H9 (cell line): Measurements from ENCODE around the gene KRT77. TPM values are rescaled to one million over a fixed set of nuclear protein-coding genes. Genes with fewer than 3 reads are reported as not detected.

Source experiments
- DNase-seq: peaks from one replicate; pipeline ENCODE4 v3.0.0-alpha.2; 2017
- H2AFZ ChIP-seq: one replicate; pipeline ENCODE4 v1.6.1; 2013; ENCODE audit warnings: mild to moderate bottlenecking, low read length, control low read depth, moderate library complexity
- H2AK5ac ChIP-seq: 2 replicates; pipeline ENCODE4 v1.6.1; 2013; ENCODE audit warnings: low read length, control low read depth, mixed read lengths; ENCODE audit not compliant: insufficient read length
- H2BK120ac ChIP-seq: one replicate; pipeline ENCODE4 v1.6.1; 2013; ENCODE audit warnings: low read depth, mild to moderate bottlenecking, low read length, control low read depth, inconsistent platforms; ENCODE audit not compliant: poor library complexity, severe bottlenecking
- H2BK12ac ChIP-seq: 2 replicates; pipeline ENCODE4 v1.6.1; 2013; ENCODE audit warnings: low read length, control low read depth, mixed read lengths, low read depth; ENCODE audit not compliant: insufficient read length
- H2BK15ac ChIP-seq: 2 replicates; pipeline ENCODE4 v1.6.1; 2013; ENCODE audit warnings: low read depth, low read length, control low read depth
- H2BK20ac ChIP-seq: one replicate; pipeline ENCODE4 v1.6.1; 2013; ENCODE audit warnings: low read depth, mild to moderate bottlenecking, low read length, control low read depth, inconsistent platforms; ENCODE audit not compliant: poor library complexity, severe bottlenecking
- H2BK5ac ChIP-seq: 2 replicates; pipeline ENCODE4 v1.6.1; 2013; ENCODE audit warnings: low read length, control low read depth, mixed read lengths; ENCODE audit not compliant: insufficient read length
- H3K14ac ChIP-seq: 2 replicates; pipeline ENCODE4 v1.6.1; 2013; ENCODE audit warnings: low read length, control low read depth; ENCODE audit not compliant: insufficient read depth
- H3K18ac ChIP-seq: 2 replicates; pipeline ENCODE4 v1.6.1; 2013; ENCODE audit warnings: low read depth, mild to moderate bottlenecking, mixed read lengths, low read length, control low read depth; ENCODE audit not compliant: insufficient read length
- H3K23ac ChIP-seq: 2 replicates; pipeline ENCODE4 v1.6.1; 2013; ENCODE audit warnings: low read length, control low read depth, mixed read lengths, low read depth; ENCODE audit not compliant: insufficient read length
- H3K23me2 ChIP-seq: 2 replicates; pipeline ENCODE4 v1.6.1; 2013; ENCODE audit warnings: low read depth, mild to moderate bottlenecking, mixed read lengths, low read length, control low read depth; ENCODE audit not compliant: insufficient read length, poor library complexity, severe bottlenecking
- H3K27ac ChIP-seq: 2 replicates; pipeline ENCODE4 v1.5.1; 2013; ENCODE audit warnings: low read length, control low read depth, mixed read lengths, low read depth; ENCODE audit not compliant: insufficient read length
- H3K27me3 ChIP-seq: 2 replicates; pipeline ENCODE4 v1.6.1; 2013; ENCODE audit warnings: low read length, control low read depth, inconsistent platforms; ENCODE audit not compliant: insufficient read depth
- H3K4ac ChIP-seq: 2 replicates; pipeline ENCODE4 v1.6.1; 2013; ENCODE audit warnings: low read depth, mild to moderate bottlenecking, control low read depth, inconsistent platforms, low read length, moderate library complexity
- H3K4me1 ChIP-seq: 2 replicates; pipeline ENCODE4 v1.6.1; 2013; ENCODE audit warnings: low read length, control low read depth, inconsistent platforms; ENCODE audit not compliant: insufficient read depth
- H3K4me2 ChIP-seq: 2 replicates; pipeline ENCODE4 v1.6.1; 2013; ENCODE audit warnings: low read length, control low read depth, mixed read lengths; ENCODE audit not compliant: insufficient read length, insufficient read depth
- H3K56ac ChIP-seq: 2 replicates; pipeline ENCODE4 v1.6.1; 2013; ENCODE audit warnings: low read depth, mild to moderate bottlenecking, mixed read lengths, low read length, control low read depth; ENCODE audit not compliant: insufficient read length
- H3K79me1 ChIP-seq: 2 replicates; pipeline ENCODE4 v1.6.1; 2013; ENCODE audit warnings: low read depth, mild to moderate bottlenecking, moderate library complexity, low read length, control low read depth, inconsistent platforms; ENCODE audit not compliant: insufficient read depth, poor library complexity, severe bottlenecking
- H3K79me2 ChIP-seq: 2 replicates; pipeline ENCODE4 v1.6.1; 2013; ENCODE audit warnings: low read length, control low read depth, inconsistent platforms; ENCODE audit not compliant: insufficient read depth
- H3K9ac ChIP-seq: 2 replicates; pipeline ENCODE4 v1.6.1; 2013; ENCODE audit warnings: low read length, control low read depth, mixed read lengths; ENCODE audit not compliant: insufficient read length; ENCODE audit errors: extremely low read depth
- H3K9me3 ChIP-seq: one replicate; pipeline ENCODE4 v1.6.1; 2013; ENCODE audit warnings: low read depth, low read length, inconsistent platforms; ENCODE audit not compliant: control insufficient read depth
- H3T11ph ChIP-seq: one replicate; pipeline ENCODE4 v1.6.1; 2013; ENCODE audit warnings: mild to moderate bottlenecking, low read length, control low read depth, inconsistent platforms
- H4K20me1 ChIP-seq: one replicate; pipeline ENCODE4 v1.6.1; 2013; ENCODE audit not compliant: control insufficient read depth, insufficient read length, insufficient read depth
- H4K5ac ChIP-seq: 2 replicates; pipeline ENCODE4 v1.6.1; 2013; ENCODE audit warnings: low read depth, mild to moderate bottlenecking, mixed read lengths, low read length, control low read depth; ENCODE audit not compliant: insufficient read length
- H4K8ac ChIP-seq: replicated peaks from 2 replicates; pipeline ENCODE4 v1.6.1; 2013; ENCODE audit warnings: low read length, control low read depth, mixed read lengths, low read depth; ENCODE audit not compliant: insufficient read length
- H4K91ac ChIP-seq: 2 replicates; pipeline ENCODE4 v1.6.1; 2013; ENCODE audit warnings: low read depth, mild to moderate bottlenecking, moderate library complexity, mixed read lengths, low read length, control low read depth; ENCODE audit not compliant: insufficient read length
- H3K27ac Mint-ChIP-seq, 3 experiments: 2 replicates in 2 of 3; 3 replicates in 1 of 3; pipeline ENCODE4 v1.8.0; 2020 to 2021; ENCODE audit warnings: mixed read lengths in 3 of 3, mild to moderate bottlenecking in 1 of 3, moderate library complexity in 1 of 3
- H3K27me3 Mint-ChIP-seq: 2 replicates; pipeline ENCODE4 v1.8.0; 2021; ENCODE audit warnings: low read depth, mild to moderate bottlenecking, moderate library complexity, mixed read lengths
- H3K36me3 Mint-ChIP-seq, 3 experiments: 2 replicates in 2 of 3; 3 replicates in 1 of 3; pipeline ENCODE4 v1.8.0; 2020 to 2021; ENCODE audit warnings: low read depth in 3 of 3, mixed read lengths in 3 of 3; ENCODE audit not compliant: insufficient read depth in 1 of 3
- H3K4me1 Mint-ChIP-seq, 2 experiments: 2 replicates each; pipeline ENCODE4 v1.8.0; 2020; ENCODE audit warnings: mixed read lengths in 2 of 2
- H3K4me3 Mint-ChIP-seq, 2 experiments: 2 replicates in 1 of 2; 3 replicates in 1 of 2; pipeline ENCODE4 v1.8.0; 2020 to 2021; ENCODE audit warnings: mild to moderate bottlenecking in 2 of 2, mixed read lengths in 2 of 2, moderate library complexity in 1 of 2
- H3K9me3 Mint-ChIP-seq, 2 experiments: 2 replicates in 1 of 2; 3 replicates in 1 of 2; pipeline ENCODE4 v1.8.0; 2020; ENCODE audit warnings: mild to moderate bottlenecking in 2 of 2, mixed read lengths in 2 of 2, moderate library complexity in 1 of 2
- WGBS: extraction: QIAGEN DNeasy Blood & Tissue Kit; methylation state at CpG from one replicate; pipeline ENCODE4 v1.1.7; 2013; ENCODE audit warnings: missing lambda C conversion rate, low lambda C conversion rate, mixed read lengths; ENCODE audit not compliant: insufficient read length; ENCODE audit errors: extremely low coverage; 5-methylcytosine and 5-hydroxymethylcytosine counted together
- total RNA-seq: library from RNA; stranded (reverse); gene quantifications from 2 replicates; pipeline ENCODE4 v1.2.1, GENCODE V29; 2021
- TF ChIP-seq, protein P1 (sequence below): fragments of 200-600 bp; sonication (generic); conservative IDR thresholded peaks from 3 replicates; pipeline ENCODE4 v1.8.0; 2021; ENCODE audit warnings: antibody characterized with exemption, mild to moderate bottlenecking

KRT77 gene
- total RNA-seq, 1 experiment from 2014 or later, result not detected

DNA sequence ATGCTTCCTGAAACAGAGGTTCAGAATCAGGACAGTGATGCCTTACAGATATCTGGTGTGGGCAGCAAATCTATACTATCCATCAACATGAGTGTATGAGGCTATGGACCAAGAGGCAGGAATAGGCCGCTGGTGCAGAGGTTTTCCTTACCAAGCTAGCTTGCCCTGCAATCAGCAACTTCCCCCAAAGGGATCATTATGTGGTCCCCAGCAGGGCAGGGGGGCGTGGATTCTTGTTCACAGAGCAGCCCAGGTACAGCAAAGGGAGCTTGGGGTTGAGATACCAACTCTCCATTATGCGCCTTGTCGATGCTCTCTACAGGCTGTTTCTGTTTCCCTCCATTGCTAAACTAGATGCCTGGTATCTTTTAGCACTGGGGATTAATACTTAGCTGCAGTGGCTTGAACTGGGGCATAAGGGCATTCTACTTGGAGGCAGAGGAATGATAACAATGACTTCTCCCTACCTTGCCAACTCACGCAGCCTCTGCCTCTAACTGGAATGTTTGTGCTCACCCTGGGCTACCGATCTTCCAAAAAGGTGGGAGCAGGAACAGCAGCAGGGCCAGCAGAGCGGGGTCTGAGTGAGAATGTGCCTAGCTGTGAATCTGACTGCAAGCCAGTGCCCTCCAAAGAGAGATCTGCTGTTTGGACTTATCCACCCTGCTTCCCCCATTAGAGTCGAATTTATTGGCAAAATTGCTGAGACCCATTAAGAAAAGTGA lies 12.8 kb downstream of the KRT77 start:
- no peaks in the 10 kb centered on the region for H3K9me3 ChIP-seq
- no peak overlapping the region for H3K23ac ChIP-seq
- no peak overlapping the region for H4K91ac ChIP-seq
- H2BK12ac ChIP-seq, result no peak overlapping the region
- no peak overlapping the region for H3K56ac ChIP-seq
- H3K27me3 ChIP-seq, result no peaks in the 10 kb centered on the region; the same call in 1 of the 2 replicates
- no peaks in the 10 kb centered on the region for H3K79me1 ChIP-seq
- H4K5ac ChIP-seq, result no peak overlapping the region
- no peak overlapping the region for H2BK20ac ChIP-seq
- H2BK5ac ChIP-seq, result no peak overlapping the region
- no peak overlapping the region for H3K4ac ChIP-seq
- peak overlapping the region; percentile 41 for H2AFZ ChIP-seq
- H2BK120ac ChIP-seq, result no peak overlapping the region
- H2AK5ac ChIP-seq, result no peak overlapping the region
- Mint-ChIP-seq H3K4me3 (peak overlapping the region; percentile 65 to 74), H3K4me1 (peaks cover 10 to 16% of the 10 kb centered on the region in 2 experiments), H3K9me3 (no peaks in the 10 kb centered on the region), H3K27me3 (peaks cover 73% of the 10 kb centered on the region), H3K27ac (peak overlapping the region in 1 of 3 experiments; percentile 29; a peak in 1 of 7 replicates), H3K36me3 (no peaks in the 10 kb centered on the region)
- H3K4me1 ChIP-seq, result peaks cover 3% of the 10 kb centered on the region; the same call in 1 of the 2 replicates
- no peaks in the 10 kb centered on the region for H3K79me2 ChIP-seq
- peak overlapping the region; percentile 26; the same call in 1 of the 2 replicates for H3K14ac ChIP-seq
- no peak for DNase-seq
- no CpG with 5 or more reads among the region's 8 CpGs for WGBS
- TF ChIP-seq, protein P1, sequence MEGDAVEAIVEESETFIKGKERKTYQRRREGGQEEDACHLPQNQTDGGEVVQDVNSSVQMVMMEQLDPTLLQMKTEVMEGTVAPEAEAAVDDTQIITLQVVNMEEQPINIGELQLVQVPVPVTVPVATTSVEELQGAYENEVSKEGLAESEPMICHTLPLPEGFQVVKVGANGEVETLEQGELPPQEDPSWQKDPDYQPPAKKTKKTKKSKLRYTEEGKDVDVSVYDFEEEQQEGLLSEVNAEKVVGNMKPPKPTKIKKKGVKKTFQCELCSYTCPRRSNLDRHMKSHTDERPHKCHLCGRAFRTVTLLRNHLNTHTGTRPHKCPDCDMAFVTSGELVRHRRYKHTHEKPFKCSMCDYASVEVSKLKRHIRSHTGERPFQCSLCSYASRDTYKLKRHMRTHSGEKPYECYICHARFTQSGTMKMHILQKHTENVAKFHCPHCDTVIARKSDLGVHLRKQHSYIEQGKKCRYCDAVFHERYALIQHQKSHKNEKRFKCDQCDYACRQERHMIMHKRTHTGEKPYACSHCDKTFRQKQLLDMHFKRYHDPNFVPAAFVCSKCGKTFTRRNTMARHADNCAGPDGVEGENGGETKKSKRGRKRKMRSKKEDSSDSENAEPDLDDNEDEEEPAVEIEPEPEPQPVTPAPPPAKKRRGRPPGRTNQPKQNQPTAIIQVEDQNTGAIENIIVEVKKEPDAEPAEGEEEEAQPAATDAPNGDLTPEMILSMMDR, result no peak
- peaks cover 2% of the 10 kb centered on the region for H4K20me1 ChIP-seq
- H3K9ac ChIP-seq, result no peak overlapping the region
- H3K23me2 ChIP-seq, result peaks cover 9% of the 10 kb centered on the region
- H3K4me2 ChIP-seq, result peak overlapping the region; percentile 5
- H4K8ac ChIP-seq, result no peak overlapping the region
- no peak overlapping the region for H3K27ac ChIP-seq
- no peak overlapping the region for H3T11ph ChIP-seq
- H2BK15ac ChIP-seq, result no peak overlapping the region
- no peak overlapping the region for H3K18ac ChIP-seq
